H1 (cell line): ENCODE results near the gene CDH18. TPM values are rescaled to one million over a fixed set of nuclear protein-coding genes. Genes with fewer than 3 reads are reported as not detected.

Experiments used
- CHD1 ChIP-seq: IDR thresholded peaks from 2 replicates; pipeline ENCODE4 v1.6.1; 2012; ENCODE audit warnings: low read depth, low read length, improper control_type of control experiment
- JUN ChIP-seq: IDR thresholded peaks from 2 replicates; pipeline ENCODE4 v1.6.1; 2011; ENCODE audit warnings: low read depth, mild to moderate bottlenecking, improper control_type of control experiment, low read length
- KDM1A ChIP-seq: fragments of 200-600, 300-600 bp; sonication (generic); IDR thresholded peaks from 2 replicates; pipeline ENCODE4 v1.7.1; 2016; ENCODE audit warnings: mild to moderate bottlenecking, low read length, borderline replicate concordance
- RBBP5 ChIP-seq: IDR thresholded peaks from 2 replicates; pipeline ENCODE4 v1.7.1; 2012; ENCODE audit warnings: low read depth, mild to moderate bottlenecking, inconsistent platforms, low read length, moderate library complexity, borderline replicate concordance
- SIRT6 ChIP-seq: IDR thresholded peaks from one replicate; pipeline ENCODE4 v1.7.1; 2012; ENCODE audit warnings: low read length, inconsistent platforms
- ZNF274 ChIP-seq: IDR thresholded peaks from 2 replicates; pipeline ENCODE4 v1.7.0; 2012; ENCODE audit warnings: low read length, borderline replicate concordance; ENCODE audit errors: extremely low read depth
- polyA plus RNA-seq, 7 experiments: library from polyadenylated mRNA; depleted of rRNA in 3 of 7; stranded (reverse) in 5 of 7; unstranded in 2 of 7; fragments of >200 nt in 5 of 7; fragments of 200-250 nt in 2 of 7; gene quantifications; 1 replicate in 5 of 7; 2 replicates in 1 of 7; 4 replicates in 1 of 7; pipeline versions ENCODE4 v1.2.1 to v1.2.3, GENCODE V29; 2011 to 2013; ENCODE audit warnings: missing spikeins in 2 of 7, mixed read lengths in 2 of 7
- total RNA-seq: library from RNA; stranded (reverse); fragmentation: NEBNext Ultra II Directional; extraction: Animal tissue kit (Norgen Biotek cat#: 25700); gene quantifications from 2 replicates; pipeline ENCODE4 v1.2.1, GENCODE V29; 2021

CDH18 gene
- total and polyA plus RNA-seq, 2 of the 8 experiments (the other 6 are each of a cell fraction or from before 2014, with no cell fraction given) = 0.30 to 0.32 TPM

DNA sequence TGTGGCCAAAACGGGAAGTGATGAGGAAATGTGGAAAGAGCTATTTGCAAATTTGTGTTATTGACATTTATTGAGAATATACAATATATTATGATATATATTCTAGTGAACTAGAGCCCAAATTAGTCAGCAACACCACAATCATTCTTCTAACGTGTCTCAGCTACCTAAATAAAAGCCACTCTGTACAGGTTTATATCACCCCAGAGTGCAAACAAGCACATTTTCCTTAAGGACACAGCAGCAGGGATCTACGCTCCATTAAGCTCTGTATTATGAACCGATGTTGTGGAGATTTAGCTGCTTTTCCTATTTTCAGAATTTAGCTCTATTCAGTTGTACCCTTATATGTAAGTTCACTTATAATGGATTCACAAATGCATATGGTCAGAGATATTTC is 77.9 kb downstream of the CDH18 start (continued):
- TF ChIP-seq JUN (no peak), KDM1A (no peak), ZNF274 (no peak), SIRT6 (no peak), RBBP5 (no peak), CHD1 (no peak)
- TF ChIP-seq, all 59 proteins: peak for 0
